NOMO-1 treated with dmso at 0.1 percent for 144 hours (cell line): ENCODE data around the gene C1QTNF6.

Experiments
- DNase-seq: peaks from one replicate; lab custom pipeline; 2025; ENCODE audit not compliant: unreplicated experiment; lab: John Stamatoyannopoulos, UW

C1QTNF6 gene

DNA sequence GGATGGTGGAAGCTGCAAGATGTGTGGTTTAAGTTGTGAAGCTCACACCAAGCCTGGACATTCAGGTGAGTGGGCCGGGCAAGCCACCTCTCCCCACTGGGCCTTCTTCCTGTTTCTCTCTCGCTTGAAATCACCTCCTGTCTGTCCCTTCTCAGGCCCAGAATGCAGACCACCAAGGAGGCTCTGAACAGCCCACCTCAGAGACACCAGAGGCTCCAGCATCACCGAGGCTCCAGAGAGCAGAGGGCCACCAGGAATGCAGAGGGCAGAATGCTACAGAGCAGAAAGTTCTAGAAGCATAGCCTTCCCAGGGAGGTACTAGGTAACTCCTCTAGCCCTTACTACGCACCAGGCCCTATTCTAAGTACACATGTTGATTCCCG, 23.6 kb downstream of the C1QTNF6 start:
- DNase-seq: no peak

DNA sequence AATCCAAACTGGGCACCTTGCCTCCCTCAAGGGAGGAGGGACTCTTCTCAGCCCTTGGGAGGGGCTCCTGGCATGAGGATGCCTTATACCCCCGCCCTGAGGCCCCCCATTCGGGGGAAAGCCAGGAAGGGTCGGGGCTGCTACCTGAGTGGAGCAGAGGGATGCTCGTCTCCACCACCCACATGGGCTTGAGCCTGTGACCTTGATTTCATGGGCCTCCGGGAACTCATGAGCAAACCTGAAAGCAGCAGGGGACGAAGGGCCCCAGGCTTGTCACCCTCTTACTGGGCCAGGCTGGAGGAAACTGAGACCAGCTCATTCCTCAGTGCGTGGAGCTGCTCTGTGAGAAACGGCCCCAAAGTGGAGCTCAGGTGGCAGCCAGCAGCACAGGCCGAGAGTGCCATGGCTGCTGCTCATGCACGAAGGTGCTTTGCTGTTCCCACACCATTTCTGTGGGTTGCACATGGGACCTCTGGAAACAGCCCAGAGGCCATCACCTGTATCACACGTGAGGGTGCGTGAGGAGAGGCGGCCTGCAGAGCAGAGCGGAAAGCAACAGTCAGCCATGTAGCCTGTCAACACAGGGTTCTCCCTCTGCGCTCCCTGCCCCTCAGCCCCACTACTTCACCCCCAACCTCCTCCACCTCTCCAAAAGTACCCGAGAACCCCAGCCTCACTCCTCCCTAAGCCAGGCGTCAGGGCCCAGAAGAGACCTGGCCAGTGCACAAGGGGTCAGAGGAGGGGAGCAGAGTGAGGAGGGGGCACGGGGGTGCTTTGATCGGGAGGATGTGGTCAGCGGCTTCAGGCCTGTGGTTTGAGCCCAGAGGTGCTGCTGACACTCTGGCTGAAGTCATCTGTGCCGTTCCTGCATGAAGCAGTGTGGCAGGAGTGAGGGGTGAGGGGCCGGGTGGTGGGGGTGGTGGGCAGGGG, 24.2 kb downstream of the C1QTNF6 start:
- DNase-seq: no peak

DNA sequence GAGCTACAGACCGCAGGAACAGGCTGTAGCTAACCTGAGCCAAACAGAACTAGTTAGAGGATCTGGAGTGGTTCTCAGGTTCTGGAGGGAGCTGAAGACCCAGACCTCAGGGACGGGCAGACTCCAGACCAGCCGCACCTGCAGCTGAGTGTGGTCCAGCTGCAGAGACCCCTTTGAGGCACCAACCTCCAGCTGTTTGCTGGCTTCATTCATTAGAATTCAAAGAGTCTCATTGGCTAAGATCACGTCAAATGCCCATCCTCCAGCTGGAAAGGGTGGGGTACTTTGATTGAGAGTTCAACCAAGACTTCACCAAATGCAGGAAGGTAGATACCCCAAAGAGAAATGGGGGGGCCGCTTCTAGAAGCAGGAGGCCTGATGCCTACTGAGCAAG, 25.0 kb downstream of the C1QTNF6 start:
- DNase-seq: no peak

DNA sequence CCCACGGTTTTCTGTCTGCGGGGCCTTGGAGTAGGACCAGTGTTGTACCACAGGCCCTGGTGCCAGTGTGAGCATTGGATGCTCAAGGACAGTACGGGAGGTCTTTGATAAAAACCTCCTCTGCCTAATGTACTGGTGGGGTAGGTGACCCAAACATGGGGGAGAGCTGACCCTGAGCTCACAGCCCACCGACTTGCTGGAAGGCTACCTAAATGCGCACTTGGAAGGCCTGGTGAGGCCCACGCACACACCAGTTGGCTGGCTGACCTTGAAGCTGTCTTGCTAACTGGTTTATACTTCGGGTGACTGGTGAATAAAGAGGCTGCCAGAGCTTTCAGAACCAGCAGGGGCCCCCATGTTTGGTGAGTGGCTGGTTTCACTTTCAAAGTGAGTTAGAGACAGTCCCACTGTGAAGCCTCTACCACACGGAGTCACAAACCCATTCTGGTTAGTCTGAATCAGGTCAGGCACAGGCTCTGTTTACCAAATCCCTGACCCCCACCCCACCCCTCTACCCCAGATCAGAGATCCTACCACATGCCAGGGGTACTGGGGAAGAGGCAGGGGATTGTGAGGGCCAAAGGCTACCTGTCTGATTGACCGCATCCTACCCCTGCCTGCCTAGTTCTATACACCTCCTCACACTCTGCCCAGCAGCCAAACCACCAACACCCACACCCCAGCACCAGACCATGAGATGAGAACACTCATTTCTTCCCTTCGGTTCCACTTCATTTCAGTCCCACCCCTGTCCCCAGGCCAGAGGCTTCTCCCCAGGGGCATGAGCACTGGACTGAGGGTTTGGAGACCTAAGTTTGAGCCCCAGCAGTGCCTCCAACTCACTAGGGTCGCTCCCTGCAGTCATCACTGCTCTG, 25.6 kb downstream of the C1QTNF6 start:
- no peak for DNase-seq

DNA sequence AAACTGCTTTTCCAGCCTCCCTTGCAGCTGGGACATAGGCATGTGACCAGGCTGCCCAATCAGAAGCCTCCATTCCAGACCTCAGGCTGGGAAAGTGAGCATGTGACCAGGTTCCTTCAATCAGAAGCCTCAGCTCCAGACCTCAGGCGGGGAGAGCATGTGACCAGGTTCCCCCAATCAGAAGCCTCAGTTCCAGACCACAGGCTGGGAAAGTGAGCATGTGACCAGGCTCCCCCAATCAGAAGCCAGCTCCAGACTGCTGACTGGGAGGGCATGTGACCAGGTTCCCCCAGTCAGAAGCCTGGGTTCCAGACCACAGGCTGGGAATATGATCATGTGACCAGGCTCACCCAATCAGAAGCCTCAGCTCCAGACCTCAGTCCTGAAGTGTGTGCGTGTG, 26.6 kb downstream of the C1QTNF6 start:
- DNase-seq: no peak

DNA sequence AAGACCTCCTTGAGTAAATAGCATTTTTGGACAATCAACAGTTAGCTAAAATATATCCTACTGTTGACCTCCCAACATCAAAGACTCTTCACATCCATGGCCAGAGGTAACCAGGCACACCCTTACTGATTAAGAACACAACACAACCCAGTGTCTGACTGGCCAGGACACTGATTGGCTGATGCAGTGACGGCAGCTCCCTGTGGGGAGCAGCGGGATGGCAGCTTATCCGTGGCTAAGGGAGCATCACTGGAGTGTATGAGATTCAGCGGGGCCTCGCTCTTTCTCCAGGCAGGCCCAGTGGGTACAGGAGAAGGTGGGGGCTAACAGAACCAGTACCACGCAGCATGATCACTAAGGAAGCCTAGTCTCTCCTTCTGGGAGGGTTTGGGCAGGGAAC, 28.0 kb downstream of the C1QTNF6 start:
- no peak for DNase-seq

DNA sequence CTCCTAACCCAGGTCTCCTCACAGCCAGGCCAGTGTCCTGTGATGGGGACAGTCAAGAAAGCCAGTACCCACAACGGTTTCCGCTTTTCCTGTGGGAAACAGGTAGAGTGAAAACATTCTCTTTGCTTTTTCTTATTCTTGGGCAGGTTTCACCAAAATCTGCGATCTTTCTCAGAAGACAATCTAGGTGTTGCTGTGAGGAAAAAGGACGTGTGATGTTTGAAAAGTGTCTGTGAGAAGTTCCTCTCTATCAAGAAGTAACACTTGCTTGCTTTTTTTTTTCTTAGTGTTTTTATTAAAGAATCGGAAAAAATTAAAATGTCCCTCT, 29.1 kb downstream of the C1QTNF6 start:
- no peak for DNase-seq

DNA sequence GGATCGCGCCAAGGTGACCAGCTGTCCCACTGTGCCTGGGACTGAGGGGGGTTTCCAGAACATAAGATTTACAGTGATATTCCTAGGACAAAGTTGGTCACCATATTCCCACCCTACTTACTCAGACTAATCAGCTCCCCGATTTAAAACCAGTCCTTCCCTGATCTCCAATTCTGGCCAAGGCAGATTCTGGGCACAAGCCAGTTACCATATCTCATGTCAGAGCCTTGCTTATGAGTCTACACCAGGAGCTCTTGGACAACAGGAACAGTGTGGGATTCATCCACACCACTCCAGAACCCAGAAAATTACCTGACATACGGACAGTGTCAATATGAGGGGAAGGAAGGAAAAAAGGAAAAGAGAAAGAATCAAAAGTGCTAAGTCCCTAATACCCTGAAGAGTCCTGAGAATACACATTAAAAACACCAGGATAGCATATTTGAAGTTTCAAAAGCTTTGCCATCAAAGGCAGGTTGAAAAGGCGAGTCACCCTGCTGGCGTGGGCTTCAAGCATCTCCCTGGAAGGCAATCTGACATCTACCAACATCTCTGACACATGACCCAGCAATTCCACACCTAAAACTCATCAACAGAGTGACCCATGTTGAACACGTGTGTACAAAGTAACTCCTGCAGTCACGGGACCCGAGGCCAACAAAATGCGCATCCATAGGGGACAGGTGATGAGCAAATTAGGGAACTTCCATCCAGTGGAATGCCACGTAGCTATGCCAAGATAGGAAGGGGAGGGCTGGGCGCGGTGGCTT, 30.3 kb downstream of the C1QTNF6 start:
- DNase-seq: no peak

DNA sequence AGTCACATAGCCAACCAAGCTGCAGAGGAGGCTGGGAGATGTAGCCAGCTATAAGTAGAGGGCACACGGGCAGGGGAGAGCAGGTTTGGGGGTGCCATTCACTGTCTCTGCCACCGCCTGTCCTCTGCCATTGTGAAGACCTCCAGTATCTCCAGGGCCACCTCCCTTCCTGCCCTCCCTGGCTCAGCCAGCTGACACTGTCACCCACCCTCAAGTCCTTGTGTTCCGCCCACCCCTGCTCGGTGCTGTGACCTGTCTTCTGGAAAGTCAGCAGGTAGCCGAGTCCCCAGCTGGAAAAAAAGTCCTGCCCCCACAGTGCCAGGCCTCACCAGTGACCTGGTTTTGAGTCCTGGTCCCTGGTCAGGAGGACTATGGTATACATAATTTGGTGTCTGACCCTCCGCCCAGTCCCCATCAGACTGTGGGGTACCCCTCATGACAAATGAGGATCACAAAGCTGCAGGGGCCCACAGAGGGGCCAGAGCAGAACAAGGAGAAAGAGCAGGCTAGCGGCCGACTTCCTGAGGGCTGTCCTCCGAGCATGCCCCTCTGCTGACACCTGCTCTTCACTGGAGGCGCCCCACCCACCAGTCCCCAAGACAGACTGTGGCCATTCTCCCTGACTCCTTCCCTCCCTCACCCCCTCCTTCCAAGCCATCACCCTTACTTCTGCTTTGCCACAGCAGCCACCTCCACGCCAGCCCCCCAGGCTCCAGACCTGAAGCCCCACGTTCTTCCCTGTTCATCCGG, 31.2 kb downstream of the C1QTNF6 start:
- no peak for DNase-seq

DNA sequence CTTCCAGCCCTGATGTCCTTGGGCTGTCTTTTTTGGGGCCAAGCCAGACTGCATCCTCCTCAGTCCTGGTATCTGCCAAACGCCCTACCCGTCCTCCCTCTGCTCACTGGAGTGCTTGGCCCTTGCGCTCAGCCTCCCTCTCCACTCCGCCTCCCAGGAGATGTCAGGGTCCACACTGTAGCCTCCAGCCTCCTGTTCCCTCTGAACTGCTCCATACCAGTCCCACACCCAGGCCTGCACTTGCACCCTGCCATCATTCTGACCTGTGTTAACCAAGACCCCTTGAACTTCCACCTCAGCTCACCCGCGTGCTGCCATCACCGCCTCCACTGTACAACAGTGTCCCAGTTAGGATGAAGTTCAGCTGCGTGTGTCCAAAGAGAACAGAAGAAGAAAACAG, 32.1 kb downstream of the C1QTNF6 start:
- no peak for DNase-seq

DNA sequence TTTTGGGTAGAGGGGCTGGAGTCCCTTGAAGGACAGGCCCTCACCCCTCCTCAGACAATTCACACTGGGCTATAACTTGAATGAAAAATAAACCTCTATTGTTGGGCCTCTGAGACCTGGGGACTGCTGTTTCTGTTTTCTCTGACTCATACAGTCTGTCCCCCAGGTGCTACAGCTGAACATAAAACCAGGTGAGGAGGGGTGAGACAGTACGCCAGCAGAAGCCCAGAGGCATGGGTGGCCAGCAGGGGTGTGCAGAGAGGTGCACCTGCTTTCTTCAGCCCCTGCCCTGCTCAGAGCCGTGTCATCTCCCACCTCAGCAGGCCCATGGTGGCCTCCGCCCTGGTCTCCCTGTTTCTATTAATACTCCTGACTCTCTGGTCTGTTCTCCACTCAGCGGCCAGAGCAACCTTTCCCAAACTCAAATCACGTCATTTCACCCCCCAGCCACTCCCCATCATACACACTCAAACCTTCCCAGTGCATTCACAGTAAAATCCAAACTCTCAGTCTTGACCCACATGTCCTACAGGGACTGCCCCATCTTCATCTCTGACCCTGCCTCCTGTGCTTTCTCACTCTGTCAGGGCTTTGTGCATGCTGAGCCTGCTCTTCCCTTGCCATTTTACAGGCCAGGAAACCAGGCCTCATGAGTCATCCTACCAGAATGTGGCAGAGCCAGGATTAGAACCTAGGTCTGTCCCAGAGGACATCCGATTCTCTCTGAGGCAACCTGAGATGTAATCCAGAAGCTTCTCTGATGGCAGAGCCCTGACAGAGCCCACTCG, 32.9 kb downstream of the C1QTNF6 start:
- no peak for DNase-seq

DNA sequence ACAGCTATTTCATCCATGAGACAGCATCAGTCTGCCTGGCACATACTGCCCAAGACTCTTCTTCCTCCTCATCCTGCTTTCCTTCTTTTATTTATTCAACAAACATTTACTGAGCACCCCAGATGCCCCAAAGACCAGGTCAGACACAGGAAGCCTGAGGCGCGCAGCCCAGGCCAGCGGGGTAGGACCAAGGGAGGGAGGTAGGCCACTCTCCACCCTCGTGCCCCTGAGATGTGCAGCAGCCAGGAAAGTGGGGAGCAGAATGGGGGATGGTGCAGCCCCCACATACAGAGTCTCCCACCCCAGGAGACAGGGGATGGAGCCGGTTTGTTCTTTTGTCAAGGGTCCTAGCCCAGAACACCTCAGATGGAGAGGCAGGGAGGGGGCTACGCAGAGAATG, 34.1 kb downstream of the C1QTNF6 start:
- no peak for DNase-seq

DNA sequence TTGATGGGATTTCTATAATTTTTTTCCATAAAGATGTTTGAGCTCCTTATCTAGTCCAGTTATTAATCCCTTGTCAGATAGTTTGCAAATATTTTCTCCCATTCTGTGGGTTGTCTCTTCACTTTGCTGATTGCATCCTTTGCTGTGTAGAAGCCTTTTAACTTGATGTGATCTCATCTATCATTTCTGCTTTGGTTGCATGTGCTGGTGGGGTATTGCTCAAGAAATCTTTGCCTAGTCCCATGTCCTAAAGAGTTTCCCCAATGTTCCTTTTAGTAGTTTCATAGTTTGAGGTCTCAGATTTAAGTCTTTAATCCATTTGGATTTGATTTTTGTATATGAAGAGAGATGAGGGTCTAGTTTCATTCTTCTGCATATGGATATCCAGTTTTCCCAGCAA, 36.6 kb downstream of the C1QTNF6 start:
- DNase-seq: no peak

DNA sequence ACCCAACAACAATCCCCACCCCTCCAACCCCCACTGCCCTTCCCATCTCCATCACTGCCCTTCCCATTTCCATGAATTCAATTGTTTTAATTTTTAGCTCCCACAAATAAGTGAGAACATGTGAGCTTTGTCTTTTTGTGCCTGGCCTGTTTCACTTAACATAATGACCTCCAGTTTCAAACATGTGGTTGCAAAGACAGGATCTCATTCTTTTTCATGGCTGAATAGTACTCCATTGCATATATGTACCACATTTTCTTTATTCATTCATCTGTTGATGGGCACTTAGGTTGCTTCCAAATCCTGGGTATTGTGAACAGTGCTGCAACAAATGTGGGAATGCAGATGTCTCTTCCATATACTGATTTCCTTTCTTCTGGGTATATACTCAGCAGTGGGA, 37.3 kb downstream of the C1QTNF6 start:
- no peak for DNase-seq

DNA sequence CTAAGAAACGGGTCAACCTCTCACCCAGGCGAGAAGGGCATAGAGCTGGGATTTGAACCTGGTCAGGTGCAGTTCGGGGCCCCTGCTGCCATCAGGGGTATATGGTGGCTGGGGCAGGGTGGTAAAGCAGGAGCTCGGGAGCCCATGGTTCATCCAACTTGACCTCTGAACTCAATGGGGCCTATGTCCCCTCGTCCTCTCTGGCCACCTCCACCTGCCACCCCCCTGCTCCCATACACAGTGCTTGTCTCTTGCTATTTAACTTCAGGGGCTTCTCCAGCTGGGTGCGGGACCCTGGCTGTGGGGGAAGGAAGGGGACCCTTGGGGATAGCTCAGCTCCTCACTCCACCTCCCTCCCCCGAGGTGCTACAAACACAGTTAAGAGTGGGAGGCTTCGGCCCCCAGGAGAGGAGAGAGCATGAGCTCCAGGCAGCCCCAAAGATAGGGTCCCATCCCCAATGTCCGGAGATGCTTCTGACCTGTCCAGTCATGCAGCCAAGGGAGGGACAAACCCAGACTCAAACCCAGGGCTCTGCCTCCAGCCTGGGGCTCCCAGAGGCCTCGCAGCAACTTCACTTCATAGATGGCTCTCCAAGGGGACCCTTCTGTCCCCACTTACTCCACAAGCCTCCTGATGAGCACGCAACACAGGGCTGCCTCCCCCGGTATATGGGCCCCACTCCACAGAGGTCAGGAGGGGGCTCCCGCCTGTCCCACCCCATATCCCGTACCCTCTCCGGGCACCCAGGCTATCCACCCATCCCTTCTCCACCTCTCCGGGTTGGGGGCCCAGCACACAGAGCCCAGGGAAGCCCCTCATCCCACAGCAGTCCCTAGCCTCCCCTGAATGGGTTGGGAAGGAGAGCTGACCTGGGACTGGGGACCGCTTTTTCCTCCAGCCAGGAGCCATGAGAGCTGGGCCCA, 39.0 kb downstream of the C1QTNF6 start:
- DNase-seq: no peak

DNA sequence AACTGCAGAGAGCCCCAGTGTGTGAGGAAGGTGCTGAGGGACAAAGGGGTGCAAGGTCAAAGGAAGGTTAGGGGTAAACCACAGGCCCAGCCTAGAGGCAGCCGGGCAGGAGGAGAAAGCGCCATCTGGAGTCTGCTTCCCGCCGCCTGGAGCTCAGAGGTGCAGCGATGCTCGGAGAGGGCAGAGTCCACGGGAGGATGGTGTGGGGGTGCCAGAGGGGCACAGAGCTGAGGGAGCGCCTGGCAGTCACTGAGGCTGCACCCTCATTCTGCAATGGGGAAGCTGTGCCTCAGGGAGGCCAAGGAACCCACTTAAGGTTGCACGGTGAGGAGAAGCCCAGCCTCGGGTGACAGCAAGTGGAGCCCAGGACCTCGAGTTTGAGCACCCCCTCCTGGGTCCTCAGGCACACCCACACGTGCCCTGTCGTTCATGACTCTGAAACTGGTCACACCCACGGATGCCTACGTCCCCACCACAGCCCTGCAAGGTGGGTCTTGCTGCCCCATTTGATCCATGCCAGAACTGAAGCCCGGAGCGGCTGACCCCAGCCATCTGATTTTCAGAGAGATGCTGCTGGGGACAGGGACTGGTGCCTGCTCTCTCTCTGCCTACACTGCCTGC, 39.9 kb downstream of the C1QTNF6 start:
- no peak for DNase-seq

DNA sequence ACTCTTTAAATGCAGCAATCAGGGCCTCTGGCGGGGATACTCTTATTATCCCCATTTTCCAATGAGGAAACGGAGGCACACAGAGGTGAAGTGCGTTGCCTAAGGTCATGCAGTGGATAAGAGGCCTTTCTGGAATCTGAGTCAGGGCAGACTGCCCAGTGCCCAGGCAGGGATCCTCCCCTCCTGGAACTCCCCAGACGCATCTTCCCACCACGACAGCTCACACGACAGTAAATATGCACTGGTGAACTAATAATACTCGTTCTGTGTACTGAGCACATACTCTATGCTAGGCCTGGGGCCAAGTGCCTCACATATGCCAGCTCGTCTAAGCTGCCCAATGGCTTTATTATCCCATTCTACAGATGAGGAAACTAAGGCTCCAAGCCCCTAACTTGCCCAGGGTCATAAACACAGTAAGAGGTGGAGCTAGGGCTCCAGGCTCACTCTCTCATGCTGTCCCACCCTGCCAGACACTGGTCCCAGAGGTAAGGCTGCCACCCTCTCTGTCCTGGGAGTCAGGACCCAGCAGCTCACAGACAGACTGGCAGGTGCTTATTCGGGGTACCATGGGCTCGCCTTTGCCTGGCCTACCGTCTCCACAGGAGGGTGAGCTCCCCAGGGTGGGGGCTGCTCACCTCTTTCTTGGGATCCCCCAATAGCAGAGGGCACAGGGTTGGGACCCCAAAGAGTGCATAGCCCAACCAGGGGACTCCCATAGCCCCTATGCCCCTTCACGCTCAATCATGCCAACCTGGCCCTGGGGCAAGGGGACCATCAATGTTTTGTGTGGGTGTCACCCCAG, 40.7 kb downstream of the C1QTNF6 start:
- DNase-seq: no peak
